BLaER1 (cell line): Measurements from ENCODE around the gene ZNF155.
"Not testable (repeated sequence)": the region's sequence is repeated elsewhere in the genome, so short reads cannot be mapped to it uniquely, and the experiment has no call there.

Experiments used
- H3K27ac ChIP-seq: shearing (Covaris generic); formaldehyde crosslinking; 2 replicates; pipeline ENCODE4 v1.8.1; 2022
- H3K27me3 ChIP-seq: shearing (Covaris generic); formaldehyde crosslinking; 2 replicates; pipeline ENCODE4 v1.8.1; 2022
- H3K36me3 ChIP-seq: shearing (Covaris generic); formaldehyde crosslinking; 2 replicates; pipeline ENCODE4 v1.8.1; 2022
- H3K4me1 ChIP-seq: shearing (Covaris generic); formaldehyde crosslinking; 2 replicates; pipeline ENCODE4 v1.8.1; 2022
- H3K4me2 ChIP-seq: shearing (Covaris generic); formaldehyde crosslinking; 2 replicates; pipeline ENCODE4 v1.8.1; 2022
- H3K4me3 ChIP-seq: shearing (Covaris generic); formaldehyde crosslinking; 2 replicates; pipeline ENCODE4 v1.8.1; 2022
- H3K9ac ChIP-seq: shearing (Covaris generic); formaldehyde crosslinking; 2 replicates; pipeline ENCODE4 v1.8.1; 2022
- H3K9me3 ChIP-seq: shearing (Covaris generic); formaldehyde crosslinking; 2 replicates; pipeline ENCODE4 v1.8.1; 2022
- H4K20me1 ChIP-seq: shearing (Covaris generic); formaldehyde crosslinking; 2 replicates; pipeline ENCODE4 v1.8.1; 2022
- Cebpa-rat ChIP-seq: shearing (Covaris generic); IDR thresholded peaks from 2 replicates; pipeline ENCODE4 v1.8.1; 2022

The ZNF155 gene

GRCh38 chr19:43983912-43984686 is at the start of gene ZNF155:
Gene ZNF155, plus strand, starts transcription at chr19:43984188. Its CDS starts 4,356 bp downstream, at chr19:43988544.
- Histone ChIP-seq H3K36me3 (peaks cover 10% of the 10 kb centered on the region), H3K9me3 (peaks cover 3% of the 10 kb centered on the region; the same call in 1 of the 2 replicates), H4K20me1 (no peaks in the 10 kb centered on the region), H3K27me3 (no peaks in the 10 kb centered on the region), H3K4me1 (peaks cover 12% of the 10 kb centered on the region; the same call in 1 of the 2 replicates), H3K9ac (peak within 1 kb of the TSS; percentile 61), H3K27ac (peak within 1 kb of the TSS; percentile 29; the same call in 1 of the 2 replicates), H3K4me2 (peak within 1 kb of the TSS; percentile 88), H3K4me3 (peak within 1 kb of the TSS; percentile 71)
- TF ChIP-seq Cebpa-rat, result no peak

- Histone ChIP-seq H3K9me3 (peaks cover 19% of the 10 kb centered on the region), H3K4me2 (peak within 1 kb of the TSS; percentile 95), H3K27me3 (no peaks in the 10 kb centered on the region), H4K20me1 (no peaks in the 10 kb centered on the region), H3K27ac (peak within 1 kb of the TSS; percentile 84), H3K9ac (peak within 1 kb of the TSS; percentile 91), H3K4me3 (peak within 1 kb of the TSS; percentile 85), H3K36me3 (peaks cover 31% of the 10 kb centered on the region), H3K4me1 (peaks cover 21% of the 10 kb centered on the region)
- TF ChIP-seq Cebpa-rat, result no peak
These were observed 48.8 kb upstream of the ZNF155 start, which contains the start of gene ZNF45 for GRCh38 chr19:43934985-43935708. Gene ZNF45, minus strand, starts transcription at chr19:43935282. Its CDS starts 13,097 bp downstream, at chr19:43922185.

- H3K9me3 ChIP-seq, result peaks cover 25% of the 10 kb centered on the region
- no peak overlapping the region for H3K4me2 ChIP-seq
- H3K27me3 ChIP-seq, result no peaks in the 10 kb centered on the region
- H3K4me1 ChIP-seq, result peaks cover 21% of the 10 kb centered on the region
- no peak overlapping the region for H3K4me3 ChIP-seq
- H3K9ac ChIP-seq, result no peak overlapping the region
- no peak for TF ChIP-seq Cebpa-rat
- no peaks in the 10 kb centered on the region for H4K20me1 ChIP-seq
- H3K36me3 ChIP-seq, result peaks cover 20% of the 10 kb centered on the region
- H3K27ac ChIP-seq, result no peak overlapping the region
These were observed 47.8 kb upstream of the ZNF155 start for GRCh38 chr19:43936188-43936587.

GRCh38 chr19:43939557-43940260 is 44.3 kb upstream of the ZNF155 start:
- Histone ChIP-seq H3K4me3 (no peak overlapping the region), H3K4me1 (0 out of 2 replicates have a peak, but pooled peaks cover 5% of the 10 kb centered on the region), H3K4me2 (no peak overlapping the region), H3K36me3 (no peaks in the 10 kb centered on the region), H4K20me1 (no peaks in the 10 kb centered on the region), H3K27ac (no peak overlapping the region), H3K9me3 (peaks cover 25% of the 10 kb centered on the region), H3K27me3 (no peaks in the 10 kb centered on the region), H3K9ac (no peak overlapping the region)
- no peak for TF ChIP-seq Cebpa-rat

- H3K4me2 ChIP-seq, result no peak overlapping the region
- no peaks in the 10 kb centered on the region for H4K20me1 ChIP-seq
- H3K27me3 ChIP-seq, result no peaks in the 10 kb centered on the region
- H3K9me3 ChIP-seq, result peaks cover 25% of the 10 kb centered on the region
- no peak for TF ChIP-seq Cebpa-rat
- 0 out of 2 replicates have a peak, but pooled peaks cover 2% of the 10 kb centered on the region for H3K4me1 ChIP-seq
- no peak overlapping the region for H3K9ac ChIP-seq
- H3K27ac ChIP-seq, result no peak overlapping the region
- H3K36me3 ChIP-seq, result no peaks in the 10 kb centered on the region
- H3K4me3 ChIP-seq, result no peak overlapping the region
These were observed 43.3 kb upstream of the ZNF155 start for GRCh38 chr19:43940719-43941118.

- Histone ChIP-seq H3K4me3 (no peak overlapping the region), H3K4me2 (no peak overlapping the region), H4K20me1 (no peaks in the 10 kb centered on the region), H3K27ac (no peak overlapping the region), H3K36me3 (no peaks in the 10 kb centered on the region), H3K4me1 (no peaks in the 10 kb centered on the region), H3K27me3 (no peaks in the 10 kb centered on the region), H3K9ac (no peak overlapping the region), H3K9me3 (peaks cover 29% of the 10 kb centered on the region)
- no peak for TF ChIP-seq Cebpa-rat
These were observed 42.8 kb upstream of the ZNF155 start for GRCh38 chr19:43941209-43941608.

GRCh38 chr19:43947412-43947811 is 36.6 kb upstream of the ZNF155 start:
- H3K27ac ChIP-seq, H3K4me3 ChIP-seq, H4K20me1 ChIP-seq, H3K36me3 ChIP-seq, H3K4me2 ChIP-seq, H3K4me1 ChIP-seq, H3K9ac ChIP-seq, H3K27me3 ChIP-seq: not testable (repeated sequence)
- H3K9me3 ChIP-seq, result peaks cover 58% of the 10 kb centered on the region

GRCh38 chr19:43949803-43950202 is 34.2 kb upstream of the ZNF155 start:
- not testable (repeated sequence) for H3K4me3 ChIP-seq, H4K20me1 ChIP-seq, H3K4me1 ChIP-seq, H3K27ac ChIP-seq, H3K27me3 ChIP-seq, H3K9ac ChIP-seq, H3K36me3 ChIP-seq, H3K4me2 ChIP-seq
- peaks cover 71% of the 10 kb centered on the region for H3K9me3 ChIP-seq

GRCh38 chr19:43950834-43951645 is 32.9 kb upstream of the ZNF155 start, which contains the start of gene ZNF221:
Gene ZNF221, plus strand, starts transcription at chr19:43951228. Its CDS starts 11,499 bp downstream, at chr19:43962727.
- Histone ChIP-seq H3K9me3 (peaks cover 70% of the 10 kb centered on the region), H3K27ac (peak within 1 kb of the TSS; percentile 48; the same call in 1 of the 2 replicates), H3K4me1 (no peaks in the 10 kb centered on the region), H3K36me3 (no peaks in the 10 kb centered on the region), H3K4me3 (peak within 1 kb of the TSS; percentile 71), H3K27me3 (no peaks in the 10 kb centered on the region), H4K20me1 (no peaks in the 10 kb centered on the region), H3K9ac (peak within 1 kb of the TSS; percentile 74), H3K4me2 (peak within 1 kb of the TSS; percentile 59)
- no peak for TF ChIP-seq Cebpa-rat
